ENCODE results near the gene FRMD1. TPM values are rescaled to one million over a fixed set of nuclear protein-coding genes. Genes with fewer than 3 reads are reported as not detected.

FRMD1 gene
- total RNA-seq, 2 donors from 2014 or later, result not detected

DNA sequence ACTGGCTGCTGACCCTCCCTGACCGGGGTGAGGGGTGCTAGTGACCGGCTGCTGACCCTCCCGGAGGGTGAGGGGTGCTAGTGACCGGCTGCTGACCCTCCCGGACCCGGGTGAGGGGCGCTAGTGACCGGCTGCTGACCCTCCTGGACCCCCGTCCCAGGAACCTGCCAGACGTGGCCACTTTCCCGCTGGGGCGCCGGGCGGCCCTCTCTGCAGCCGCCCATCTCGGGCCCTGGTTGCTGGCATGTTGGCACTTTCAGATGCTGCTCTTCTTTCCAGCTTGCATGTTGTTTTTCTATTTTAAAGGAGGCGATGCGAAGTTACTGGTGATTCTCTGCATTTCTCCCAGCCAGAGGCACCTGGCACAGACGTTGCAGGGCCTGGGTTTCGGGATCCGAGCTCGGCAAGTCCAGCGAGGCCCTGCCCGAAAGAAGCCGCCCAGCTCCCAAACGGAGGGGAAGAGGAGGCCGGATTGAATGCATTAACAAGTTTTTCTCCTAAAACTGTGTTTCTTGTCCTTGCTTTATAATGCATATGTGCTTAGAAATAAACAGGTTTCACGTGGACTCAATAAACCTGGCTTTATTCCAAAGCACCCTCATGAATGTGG lies 34.4 kb downstream of the FRMD1 start:
- no peak for TF ChIP-seq CTCF (conservative IDR thresholded peaks at IDR 0.05)
- Mint-ChIP-seq H3K4me1 (no peaks in the 10 kb centered on the region), H3K4me3 (no peak overlapping the region), H3K9me3 (peaks cover 30% of the 10 kb centered on the region), H3K27ac (no peak overlapping the region), H3K36me3 (ENCODE audit: low read depth) (peaks cover 2% of the 10 kb centered on the region), H3K27me3 (ENCODE audit: insufficient read depth) (no peaks in the 10 kb centered on the region)
- no peak for DNase-seq
- no peak overlapping the region for H3K27ac ChIP-seq (ENCODE audit: low read depth, low read length)
- H3K4me3 ChIP-seq (ENCODE audit: low read length), result no peak overlapping the region
- no peaks in the 10 kb centered on the region for H3K4me1 ChIP-seq (ENCODE audit: control insufficient read depth, insufficient read depth, low read length)
- no peaks in the 10 kb centered on the region for H3K27me3 ChIP-seq (ENCODE audit: control insufficient read depth, insufficient read depth, low read length, poor library complexity, severe bottlenecking)
- peaks cover 15% of the 10 kb centered on the region for H3K9me3 ChIP-seq (ENCODE audit: control insufficient read depth, low read length)
- no peak overlapping the region for H3K9ac ChIP-seq (ENCODE audit: extremely low read depth, low read length, poor library complexity, severe bottlenecking)
- WGBS, 2 experiments (ENCODE audit: insufficient coverage in 1 of 2, insufficient read length in 1 of 2), result 91 to 97% methylated on average over 15 to 28 of the region's 28 CpGs
- H3K36me3 ChIP-seq (ENCODE audit: control insufficient read depth, insufficient read depth, low read length), result no peaks in the 10 kb centered on the region

- H3K4me3 ChIP-seq (ENCODE audit: low read length), result no peak overlapping the region
- no peak overlapping the region for H3K27ac ChIP-seq (ENCODE audit: low read depth, low read length)
- peaks cover 37% of the 10 kb centered on the region for H3K9me3 Mint-ChIP-seq
- H3K27ac Mint-ChIP-seq, result no peak overlapping the region
- H3K4me1 ChIP-seq (ENCODE audit: control insufficient read depth, insufficient read depth, low read length), result no peaks in the 10 kb centered on the region
- peaks cover 5% of the 10 kb centered on the region for H3K36me3 Mint-ChIP-seq (ENCODE audit: low read depth)
- 94 to 95% methylated on average over 7 to 21 of the region's 21 CpGs for WGBS, 2 experiments (ENCODE audit: insufficient coverage in 1 of 2, insufficient read length in 1 of 2)
- no peak for DNase-seq
- peaks cover 21% of the 10 kb centered on the region for H3K9me3 ChIP-seq (ENCODE audit: control insufficient read depth, low read length)
- no peaks in the 10 kb centered on the region for H3K27me3 ChIP-seq (ENCODE audit: control insufficient read depth, insufficient read depth, low read length, poor library complexity, severe bottlenecking)
- no peak for TF ChIP-seq CTCF (conservative IDR thresholded peaks at IDR 0.05)
- H3K9ac ChIP-seq (ENCODE audit: extremely low read depth, low read length, poor library complexity, severe bottlenecking), result no peak overlapping the region
- H3K4me3 Mint-ChIP-seq, result no peak overlapping the region
- H3K27me3 Mint-ChIP-seq (ENCODE audit: insufficient read depth), result no peaks in the 10 kb centered on the region
- no peaks in the 10 kb centered on the region for H3K36me3 ChIP-seq (ENCODE audit: control insufficient read depth, insufficient read depth, low read length)
- no peaks in the 10 kb centered on the region for H3K4me1 Mint-ChIP-seq
Observed at GRCh38 chr6:168043848-168044415, 35.1 kb downstream of the FRMD1 start.

DNA sequence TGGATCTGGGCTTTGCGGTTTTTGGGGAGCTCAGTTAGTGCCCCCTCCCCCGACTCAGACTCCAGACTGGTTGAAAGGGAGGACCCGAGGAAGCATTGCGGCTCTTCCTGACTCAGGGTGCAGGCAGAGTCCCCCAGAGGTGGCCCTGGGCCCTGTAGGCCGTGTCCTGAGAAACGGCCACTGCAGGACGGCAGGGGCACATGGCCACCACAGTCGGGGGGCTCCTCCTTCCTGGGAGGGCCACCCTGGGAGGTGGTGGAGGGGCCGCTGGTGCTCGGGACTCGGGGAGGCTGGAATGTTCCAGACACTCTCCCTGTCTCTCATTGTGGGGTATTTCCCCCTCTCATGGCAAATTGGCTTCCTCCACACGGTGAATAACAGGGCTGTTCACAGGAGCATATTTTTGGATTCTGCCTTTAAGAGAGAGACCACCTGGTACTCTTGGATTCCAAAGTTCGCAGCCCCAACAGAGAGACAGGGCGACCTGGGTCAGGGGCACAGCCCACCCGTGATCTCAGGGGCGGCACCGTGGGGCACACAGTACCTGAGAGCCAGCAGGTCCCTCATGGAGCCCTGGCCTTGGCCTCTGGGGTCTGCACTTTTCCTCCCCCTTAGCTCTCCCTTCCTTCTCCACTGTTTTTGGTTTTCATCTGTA lies 35.7 kb downstream of the FRMD1 start:
- no peak overlapping the region for H3K4me3 ChIP-seq (ENCODE audit: low read length)
- DNase-seq, result no peak
- Mint-ChIP-seq H3K4me3 (no peak overlapping the region), H3K27ac (no peak overlapping the region), H3K36me3 (ENCODE audit: low read depth) (peaks cover 10% of the 10 kb centered on the region), H3K9me3 (peaks cover 43% of the 10 kb centered on the region), H3K27me3 (ENCODE audit: insufficient read depth) (peaks cover 5% of the 10 kb centered on the region), H3K4me1 (no peaks in the 10 kb centered on the region)
- 93 to 97% methylated on average over 8 to 17 of the region's 17 CpGs for WGBS, 2 experiments (ENCODE audit: insufficient coverage in 1 of 2, insufficient read length in 1 of 2)
- H3K27me3 ChIP-seq (ENCODE audit: control insufficient read depth, insufficient read depth, low read length, poor library complexity, severe bottlenecking), result no peaks in the 10 kb centered on the region
- no peaks in the 10 kb centered on the region for H3K36me3 ChIP-seq (ENCODE audit: control insufficient read depth, insufficient read depth, low read length)
- H3K27ac ChIP-seq (ENCODE audit: low read depth, low read length), result no peak overlapping the region
- H3K9me3 ChIP-seq (ENCODE audit: control insufficient read depth, low read length), result peaks cover 27% of the 10 kb centered on the region
- TF ChIP-seq CTCF (conservative IDR thresholded peaks at IDR 0.05), result no peak
- H3K4me1 ChIP-seq (ENCODE audit: control insufficient read depth, insufficient read depth, low read length), result no peaks in the 10 kb centered on the region
- no peak overlapping the region for H3K9ac ChIP-seq (ENCODE audit: extremely low read depth, low read length, poor library complexity, severe bottlenecking)

Measured in endodermal cell (in vitro differentiated cells).